ENCODE data around the gene ANXA8.

The ANXA8 gene

DNA sequence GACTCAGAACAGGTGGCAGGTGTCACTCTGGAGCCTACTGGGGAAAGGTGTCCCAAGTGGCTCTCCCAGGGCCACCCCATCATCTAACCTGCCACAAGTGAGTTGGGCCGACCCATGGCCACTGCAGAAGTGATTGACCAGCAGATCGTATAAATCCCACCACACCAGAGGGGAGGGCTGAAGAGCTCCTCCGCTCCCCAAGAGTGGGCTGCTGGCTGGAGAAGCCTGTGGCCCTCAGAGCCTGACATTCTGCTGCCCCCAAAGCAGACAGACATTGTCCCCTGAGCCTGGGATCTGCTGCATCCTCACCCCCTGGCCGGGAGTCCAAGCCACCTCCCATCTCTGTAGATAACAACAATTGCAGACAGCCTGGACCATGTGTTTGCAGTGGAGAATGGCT lies 36.7 kb downstream of the ANXA8 start:
- DNase-seq (ENCODE audit: low read depth), result no peak

DNA sequence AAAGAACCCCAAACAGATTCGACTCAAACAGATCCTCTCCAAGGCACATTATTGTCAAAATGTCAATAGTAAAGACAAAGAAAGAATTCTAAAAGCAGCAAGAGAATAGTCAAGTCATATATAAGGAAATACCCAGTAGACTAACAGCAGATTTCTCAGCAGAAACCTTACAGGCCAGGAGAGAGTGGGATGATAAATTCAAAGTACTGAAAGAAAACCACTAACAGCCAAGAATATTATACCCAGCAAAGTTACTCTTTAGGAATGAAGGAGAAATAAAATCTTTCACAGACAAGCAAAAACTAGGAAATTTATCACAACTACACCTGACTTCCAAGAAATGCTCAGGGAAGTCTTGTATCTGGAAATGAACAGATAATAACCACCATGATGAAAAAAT lies 38.2 kb downstream of the ANXA8 start:
- no peak for DNase-seq (ENCODE audit: low read depth)

DNA sequence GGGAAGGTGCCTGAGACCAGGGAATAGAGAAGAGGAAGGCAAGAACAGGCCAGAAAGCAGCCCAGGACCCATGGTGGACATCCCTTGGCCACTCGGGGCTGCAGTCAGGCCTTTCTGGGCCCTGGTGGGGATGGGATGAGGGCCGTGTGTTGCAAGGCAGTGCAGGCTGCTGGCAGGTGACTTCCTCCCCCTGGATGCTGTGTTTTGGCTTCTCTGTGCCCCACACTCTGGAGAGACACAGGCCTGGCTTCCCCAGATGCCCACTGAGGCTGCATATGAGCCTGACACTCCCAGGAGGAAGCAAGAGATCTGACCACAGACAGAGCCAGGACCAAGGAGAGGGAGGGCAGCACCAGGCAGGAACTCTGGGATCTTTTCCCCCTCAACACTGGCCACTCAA lies 39.9 kb downstream of the ANXA8 start:
- no peak for DNase-seq (ENCODE audit: low read depth)

DNA sequence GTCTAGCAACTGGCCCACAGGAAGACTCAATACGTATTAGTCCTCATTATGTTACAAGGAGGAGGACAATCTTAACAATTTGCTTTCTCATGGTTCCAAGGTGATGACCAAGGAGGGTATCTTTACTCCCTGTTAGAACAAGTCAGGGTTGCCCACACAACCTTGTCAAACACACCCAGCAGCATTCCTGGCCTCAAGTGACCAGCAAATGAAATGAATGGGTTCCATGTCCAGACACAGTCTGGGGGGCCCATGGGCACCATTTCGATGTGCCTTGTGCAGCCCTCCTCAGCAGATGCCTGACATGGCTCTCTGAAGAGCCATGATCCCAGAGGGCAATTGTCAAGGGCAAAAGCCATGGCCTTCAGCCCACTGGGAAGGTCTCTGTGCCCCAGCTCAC lies 40.8 kb downstream of the ANXA8 start:
- no peak for DNase-seq (ENCODE audit: low read depth)

DNA sequence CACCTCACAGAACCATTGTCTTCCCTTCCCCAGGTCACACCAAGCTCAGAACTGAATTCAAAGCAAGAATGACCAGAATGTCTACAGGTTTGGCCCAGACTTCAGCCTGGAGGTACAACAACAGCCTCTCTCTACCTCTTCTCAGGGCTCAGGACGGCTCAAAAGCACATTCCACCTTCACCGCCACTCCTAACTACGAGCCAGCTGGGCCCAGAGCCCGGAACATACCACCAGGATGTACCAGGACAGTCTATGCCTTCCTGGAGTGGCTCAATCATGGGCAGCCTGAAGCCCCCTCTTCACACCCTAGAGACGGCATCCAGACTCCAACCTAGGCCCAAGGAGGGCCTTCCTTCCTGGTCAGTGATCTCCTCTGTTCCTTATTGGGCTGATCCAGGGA lies 41.6 kb downstream of the ANXA8 start:
- no peak for DNase-seq (ENCODE audit: low read depth)

DNA sequence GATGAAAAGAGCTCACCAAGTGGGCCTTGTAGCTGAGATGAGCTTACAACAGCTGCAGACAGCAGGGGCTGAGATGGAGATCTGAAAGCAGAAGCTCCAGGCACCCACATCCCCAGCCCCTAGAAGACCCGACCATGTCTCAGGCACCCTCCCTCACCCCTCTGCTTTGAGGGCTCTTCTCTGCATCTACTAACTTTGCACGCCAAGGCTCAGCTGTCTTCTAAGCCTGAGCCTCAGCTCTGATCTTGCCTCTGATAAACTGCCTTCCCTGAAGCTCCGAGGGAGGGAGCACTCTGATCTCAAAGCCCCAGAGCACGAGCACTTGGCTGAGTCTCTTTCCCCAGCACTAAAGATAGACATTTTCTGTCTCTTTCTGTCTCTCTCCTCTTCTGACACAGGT lies 42.0 kb downstream of the ANXA8 start:
- no peak for DNase-seq (ENCODE audit: low read depth)

DNA sequence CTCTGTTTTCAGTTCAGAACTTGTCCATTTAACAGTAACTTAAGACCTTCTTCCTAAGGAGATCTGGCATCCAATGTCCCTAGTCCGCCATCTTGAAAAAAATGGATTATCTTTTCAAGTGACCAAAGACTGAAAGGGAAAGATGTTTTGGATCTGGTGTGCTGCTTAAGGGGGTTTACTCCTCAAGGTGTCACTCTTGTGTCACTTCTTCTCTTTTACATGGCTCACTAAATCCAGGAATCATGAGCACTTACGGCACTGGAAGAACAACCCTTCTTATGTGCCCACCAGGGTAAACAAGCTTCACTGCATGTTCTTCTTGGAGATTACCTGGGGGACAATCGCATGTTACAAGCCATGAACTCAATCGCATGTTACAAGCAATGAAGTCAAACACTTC lies 43.7 kb downstream of the ANXA8 start:
- no peak for DNase-seq (ENCODE audit: low read depth)

DNA sequence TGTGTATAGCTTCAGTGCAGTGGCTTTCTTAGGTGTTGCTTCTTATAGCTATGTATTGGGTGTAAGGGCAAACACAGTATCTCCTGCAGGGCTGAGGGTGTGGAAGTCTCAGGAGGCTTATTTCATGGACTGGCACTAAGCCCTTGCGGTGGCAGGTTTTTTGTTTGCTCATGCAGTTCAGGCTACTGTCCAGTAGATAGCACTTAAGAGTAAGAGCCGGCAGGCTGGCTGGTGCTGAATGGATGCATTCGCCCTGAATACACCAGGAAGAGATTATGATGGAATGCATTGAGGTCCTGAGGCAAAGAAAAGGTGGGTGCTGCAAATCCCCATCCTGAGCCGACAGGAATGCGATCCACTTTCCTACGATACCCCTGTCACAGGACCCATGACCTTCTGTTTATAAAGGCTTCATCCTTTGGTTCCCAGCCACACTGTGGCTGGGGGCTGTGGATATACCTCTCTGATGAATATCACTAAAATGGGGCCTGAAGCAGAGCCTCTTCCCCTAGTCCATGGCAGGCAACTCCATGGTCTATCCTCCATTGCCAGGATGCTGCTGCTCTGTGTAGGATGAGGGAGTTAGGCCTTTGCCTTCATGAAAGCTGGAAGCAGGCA lies 44.9 kb downstream of the ANXA8 start:
- no peak for DNase-seq (ENCODE audit: low read depth)

DNA sequence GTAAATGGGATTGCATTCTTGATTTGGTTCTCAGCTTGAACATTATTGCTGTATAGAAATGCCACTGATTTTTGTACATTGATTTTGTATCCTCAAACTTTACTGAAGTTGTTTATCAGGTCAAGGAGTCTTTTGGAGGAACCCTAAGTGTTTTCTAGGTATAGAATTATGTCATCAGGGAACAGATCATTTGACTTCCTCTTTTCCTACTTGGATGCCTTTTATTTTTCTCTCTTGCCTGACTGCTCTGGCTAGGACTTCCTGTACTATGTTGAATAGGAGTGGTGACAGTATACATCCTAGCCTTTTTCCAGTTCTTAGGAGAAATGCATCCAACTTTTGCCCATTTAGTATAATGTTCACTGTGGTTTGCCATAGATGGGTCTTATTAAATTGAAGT lies 48.8 kb downstream of the ANXA8 start:
- DNase-seq (ENCODE audit: low read depth), result no peak

DNA sequence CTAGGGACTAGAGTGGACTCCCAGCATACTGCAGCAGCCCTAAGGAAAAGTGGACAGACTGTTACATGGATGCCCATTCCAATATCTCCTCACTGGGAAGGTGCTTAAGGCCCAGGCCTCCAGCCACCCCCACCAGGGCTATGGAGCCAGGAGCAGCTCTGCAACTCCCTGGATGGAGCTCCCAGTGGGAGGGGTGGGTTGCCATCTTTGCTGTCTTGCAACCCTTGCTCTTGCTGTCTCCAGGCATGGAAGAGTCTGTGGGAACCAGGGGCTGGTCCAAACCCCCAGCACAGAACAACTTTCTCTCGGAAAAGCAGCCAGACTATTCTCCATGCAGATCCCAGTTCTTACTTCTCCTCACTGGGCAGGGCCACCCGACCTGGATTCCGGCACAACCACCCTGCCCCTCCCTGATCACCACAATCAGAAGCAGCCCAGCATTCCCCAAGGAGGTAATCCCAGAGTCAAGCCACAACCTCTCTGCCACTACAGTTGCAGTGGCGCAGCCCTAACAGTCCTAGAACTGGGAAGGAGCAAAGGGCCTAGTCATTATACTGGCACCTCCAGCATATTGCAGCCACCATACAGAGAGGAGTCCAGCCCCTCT lies 58.0 kb downstream of the ANXA8 start:
- DNase-seq (ENCODE audit: low read depth), result no peak

DNA sequence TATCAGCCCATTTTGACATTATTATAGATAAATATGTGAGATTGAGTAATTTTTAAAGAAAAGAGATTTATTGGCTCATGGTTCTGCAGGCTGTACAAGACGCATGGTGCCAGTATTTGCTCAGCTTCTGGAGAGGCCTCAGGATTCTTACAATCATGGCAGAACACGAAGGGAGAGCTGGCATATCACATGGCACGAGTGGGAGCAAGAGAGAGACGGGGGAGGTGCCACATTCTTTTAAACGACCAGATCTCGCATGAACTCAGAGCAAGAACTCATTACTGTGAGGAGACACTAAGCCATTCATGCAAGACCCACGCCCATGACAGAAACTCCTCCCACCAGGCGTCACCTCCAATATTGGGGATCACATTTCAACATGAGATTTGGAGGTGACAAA lies 59.7 kb downstream of the ANXA8 start:
- no peak for DNase-seq (ENCODE audit: low read depth)

DNA sequence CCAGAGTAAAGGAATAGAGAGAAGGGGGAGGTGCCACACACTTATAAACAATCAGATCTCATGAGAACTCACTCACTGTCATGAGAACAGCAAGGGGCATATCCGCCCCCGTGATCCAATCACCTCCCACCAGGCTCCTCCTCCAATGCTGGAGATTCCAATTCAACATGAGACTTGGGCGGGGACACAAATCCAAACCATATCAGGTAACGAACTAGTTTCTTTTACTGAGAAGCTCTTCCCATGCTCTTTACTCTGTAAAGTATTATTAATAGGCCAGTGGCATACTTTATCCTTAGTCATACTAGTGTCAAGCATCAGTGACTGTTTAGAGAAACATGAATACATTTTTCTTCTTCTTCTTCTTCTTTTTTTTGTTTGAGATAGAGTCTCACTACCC lies 60.4 kb downstream of the ANXA8 start:
- DNase-seq (ENCODE audit: low read depth), result no peak

DNA sequence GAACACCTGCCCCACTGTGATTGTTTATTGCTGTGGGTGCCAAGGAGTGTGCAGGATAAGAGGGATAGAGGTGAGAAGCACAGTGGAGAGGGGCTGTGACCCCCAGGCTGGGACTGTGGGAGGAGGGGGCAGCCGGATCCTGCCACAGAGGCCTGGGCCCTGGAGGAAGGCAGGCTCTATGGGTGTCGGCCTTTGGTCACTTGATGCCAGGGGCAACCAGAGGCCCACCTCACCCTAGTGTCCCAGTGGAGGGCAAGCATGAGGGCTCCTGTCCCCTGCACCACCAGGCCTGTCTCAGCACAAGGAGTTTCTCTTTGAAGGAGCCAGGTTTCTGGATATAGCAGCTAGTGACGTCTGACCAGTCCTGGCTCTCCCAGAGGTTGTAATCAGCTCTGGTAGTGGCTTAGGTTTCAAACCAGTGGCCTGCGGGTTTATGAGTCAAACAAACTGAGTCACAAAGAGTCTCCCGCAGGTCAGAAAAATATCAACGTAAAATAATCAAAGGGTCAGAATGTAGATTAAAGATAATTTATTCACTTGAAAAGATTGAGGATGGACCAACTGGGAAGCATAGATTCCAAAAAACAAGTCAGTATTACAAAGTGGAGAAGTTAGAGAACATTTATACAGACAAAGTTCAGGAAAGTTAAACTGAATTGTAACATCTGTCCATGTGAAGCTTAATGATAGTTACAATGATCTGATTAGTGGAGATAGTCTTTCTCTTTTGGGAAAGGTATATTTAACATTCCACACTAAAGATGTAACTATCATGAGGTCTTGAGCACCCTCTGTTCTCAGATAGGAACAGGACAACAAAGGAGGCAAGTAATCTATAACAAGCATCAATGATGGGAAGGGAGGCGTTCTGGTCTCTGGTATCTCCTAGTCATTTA lies 62.6 kb downstream of the ANXA8 start:
- DNase-seq (ENCODE audit: low read depth), result no peak

DNA sequence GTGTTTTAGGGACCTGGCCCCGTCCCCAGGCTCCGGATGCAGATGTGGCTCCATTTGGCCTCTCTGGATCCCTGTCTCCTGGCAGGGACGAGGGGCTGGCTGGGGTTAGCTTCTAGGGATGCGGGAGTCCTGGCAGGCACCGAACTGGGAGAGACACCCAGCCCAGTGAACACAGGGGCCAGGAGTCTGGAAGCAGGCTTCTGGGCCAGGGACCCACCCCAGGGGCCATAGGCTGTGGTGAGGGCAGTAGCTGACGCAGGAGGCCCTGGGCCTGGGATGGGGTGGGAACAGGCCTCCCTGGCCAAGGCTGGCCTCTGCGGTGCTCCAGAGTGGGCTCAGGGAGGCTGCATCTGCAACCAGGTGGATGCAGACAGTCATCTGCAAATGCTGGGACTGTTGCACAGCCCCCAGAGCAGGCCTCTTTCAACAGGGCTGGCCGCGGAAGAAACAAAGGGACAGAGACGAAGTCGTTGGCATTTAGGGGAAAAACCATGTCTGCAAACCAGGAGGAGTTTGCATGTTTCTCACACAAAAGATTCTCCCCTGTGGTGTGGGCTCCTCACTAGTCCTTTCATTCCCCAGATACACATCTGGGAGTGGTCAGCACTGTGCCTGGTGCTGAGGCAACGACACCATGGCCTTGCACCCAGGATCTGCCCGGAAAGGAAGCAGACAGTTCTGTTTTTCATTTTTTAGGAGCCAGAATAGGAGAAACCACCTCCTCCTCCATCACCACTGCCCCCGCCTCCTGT lies 63.4 kb downstream of the ANXA8 start:
- DNase-seq (ENCODE audit: low read depth), result no peak

DNA sequence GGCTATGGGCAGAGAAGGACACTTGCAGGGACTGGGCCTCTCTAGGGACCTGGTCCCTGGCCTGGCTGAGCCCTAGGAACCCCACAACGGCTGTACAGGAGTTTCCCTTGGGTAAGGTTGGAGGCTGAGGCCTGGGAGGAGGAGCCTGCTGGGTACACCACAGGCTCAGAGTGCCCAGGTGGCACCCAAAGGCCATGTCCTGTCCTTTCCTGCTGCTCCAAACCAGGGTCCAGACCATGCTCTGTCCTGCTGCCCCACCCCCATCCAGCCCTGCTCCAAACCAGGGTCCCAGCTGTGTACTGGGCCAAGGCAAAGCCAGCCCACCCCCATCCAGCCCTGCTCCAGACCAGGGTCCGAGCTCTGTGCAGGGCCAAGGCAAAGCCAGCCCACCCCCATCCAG lies 64.5 kb downstream of the ANXA8 start:
- no peak for DNase-seq (ENCODE audit: low read depth)

DNA sequence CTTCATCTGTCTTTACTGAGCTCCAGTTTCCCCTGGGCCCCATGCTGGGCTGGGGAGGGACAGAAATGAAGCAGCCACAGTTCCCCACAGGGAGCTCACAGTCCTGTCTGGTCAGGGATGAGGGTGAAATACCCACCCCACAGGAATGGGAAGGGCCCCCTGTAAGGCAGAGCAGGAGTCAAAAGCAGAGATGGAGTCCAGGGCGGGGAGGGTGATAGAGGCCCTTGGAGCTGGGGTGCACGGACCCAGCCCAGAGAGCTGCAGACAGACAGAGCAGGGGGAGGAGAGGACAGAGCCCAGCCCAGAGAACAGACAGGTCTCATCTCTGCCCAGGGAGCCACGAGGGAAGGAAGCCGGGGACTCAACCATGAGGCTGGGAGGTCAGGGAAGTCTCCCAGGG lies 64.9 kb downstream of the ANXA8 start:
- no peak for DNase-seq (ENCODE audit: low read depth)

DNA sequence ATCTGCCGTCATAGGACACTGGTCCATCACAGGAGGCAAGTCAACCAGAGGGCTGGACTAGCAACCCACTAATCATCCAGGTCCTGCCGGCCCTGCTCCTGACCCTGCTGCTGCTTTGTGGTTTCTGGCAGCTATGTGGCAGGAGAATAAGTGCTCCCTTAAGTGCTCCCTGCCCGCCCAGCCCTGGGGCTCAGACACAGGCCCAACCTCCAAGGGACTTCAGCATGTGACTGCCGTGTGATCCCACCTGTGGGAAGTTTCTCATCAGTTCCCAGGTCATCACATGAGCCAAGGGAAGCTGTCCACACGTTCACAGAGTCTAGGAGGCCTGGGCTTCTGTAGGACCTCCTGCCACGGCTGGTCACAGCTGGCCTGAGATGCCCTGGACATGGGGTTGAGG lies 65.6 kb downstream of the ANXA8 start:
- DNase-seq (ENCODE audit: low read depth), result no peak
